ENCODE data around the gene INPP5E.

The INPP5E gene

DNA sequence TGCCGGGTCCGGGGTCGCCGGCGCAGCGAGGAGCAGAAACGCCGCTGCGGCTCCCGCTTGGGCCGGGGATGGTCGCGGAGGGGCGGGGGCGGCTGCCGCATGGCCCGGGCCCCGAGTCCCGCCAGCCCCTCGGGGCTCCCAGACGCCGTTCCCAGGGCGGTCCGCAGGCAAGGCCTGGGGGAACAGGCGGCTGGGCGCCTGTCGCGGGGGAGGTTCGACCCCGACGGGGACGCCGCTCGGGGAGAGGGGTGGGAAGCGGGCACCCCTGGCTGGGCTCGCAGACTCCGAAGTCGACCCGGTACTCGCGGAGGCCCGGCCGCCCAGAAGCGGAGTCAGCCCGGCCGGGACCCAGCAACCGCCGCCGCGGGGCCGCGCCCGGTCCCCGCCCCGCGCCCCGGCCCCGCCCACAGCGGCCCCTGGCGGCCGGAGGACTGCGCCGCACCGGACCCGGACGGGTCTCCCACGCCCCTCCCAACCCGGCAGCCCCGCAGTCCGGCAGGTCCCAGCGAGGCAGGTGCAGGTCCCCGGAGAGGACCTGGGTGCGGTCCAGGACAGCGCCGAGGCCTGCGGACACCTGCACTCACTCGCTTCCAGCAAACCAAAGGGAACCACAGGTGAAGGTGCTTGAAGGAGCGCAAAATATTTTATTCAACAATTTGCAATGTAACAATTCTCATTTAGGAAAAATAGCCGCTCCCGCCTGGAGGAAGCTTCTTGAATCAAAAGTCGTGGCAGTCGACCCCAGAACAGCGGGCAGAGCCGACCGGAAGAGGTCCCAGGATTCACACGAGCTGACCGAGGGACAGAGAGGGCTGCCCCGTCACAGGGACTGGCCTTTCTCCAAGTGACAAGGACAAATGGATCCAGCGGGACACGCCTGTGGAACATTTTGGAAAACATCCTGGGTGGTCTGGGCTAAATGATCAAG, at the start of gene INPP5E:
Gene INPP5E (minus strand): TSS at position 365 of the 928 bp plus-strand sequence. CDS start 426 bp downstream, outside the sequence.
- DNase-seq (ENCODE audit: low read depth in 2 of 2): peak; percentile 72

DNA sequence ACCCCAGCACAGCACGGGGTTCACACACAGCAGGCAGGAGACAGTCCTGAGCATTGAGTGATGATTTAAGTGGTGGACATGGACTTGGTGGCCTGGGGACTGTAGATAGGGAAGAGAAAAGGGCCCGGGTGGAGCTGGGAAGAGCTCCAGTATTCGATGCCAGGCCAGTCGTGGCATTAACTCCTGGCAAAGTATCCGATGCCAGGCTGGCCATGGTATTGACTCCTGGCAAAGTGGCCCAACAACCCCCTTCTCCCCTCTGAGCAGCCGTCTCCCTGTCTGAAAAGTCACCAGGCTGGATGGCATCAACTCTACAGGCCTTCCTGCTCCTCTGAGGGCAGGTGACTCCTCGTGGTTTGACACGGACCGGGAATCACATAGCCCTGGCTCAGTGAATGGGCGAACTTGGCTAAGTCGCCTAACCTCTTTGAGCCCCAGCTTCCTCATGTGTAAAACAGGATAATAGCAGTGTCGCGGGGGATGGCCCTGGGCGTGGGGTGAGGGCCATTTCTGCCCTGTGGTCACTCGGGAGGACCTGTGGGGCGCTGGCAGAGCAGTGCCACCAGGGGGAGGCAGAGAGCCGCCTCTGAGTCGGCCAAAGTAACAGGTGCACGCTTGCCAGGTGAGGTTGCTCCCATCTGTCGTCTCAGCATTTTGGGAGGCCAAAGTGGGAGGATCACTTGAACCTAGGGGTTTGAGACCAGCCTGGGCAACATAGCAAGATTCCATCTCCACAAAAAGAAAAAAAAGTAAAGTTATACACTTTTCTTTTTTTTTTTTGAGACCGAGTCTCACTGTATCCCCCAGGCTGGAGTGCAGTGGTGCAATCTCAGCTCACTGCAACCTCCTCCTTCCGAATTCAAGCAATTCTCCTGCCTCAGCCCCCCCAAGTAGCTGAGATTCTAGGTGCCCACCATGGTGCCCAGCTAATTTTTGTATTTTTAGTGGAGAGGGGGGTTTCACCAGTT, 48.9 kb upstream of the INPP5E start:
- peak; percentile 42 to 65 for DNase-seq (ENCODE audit: low read depth in 2 of 2)

DNA sequence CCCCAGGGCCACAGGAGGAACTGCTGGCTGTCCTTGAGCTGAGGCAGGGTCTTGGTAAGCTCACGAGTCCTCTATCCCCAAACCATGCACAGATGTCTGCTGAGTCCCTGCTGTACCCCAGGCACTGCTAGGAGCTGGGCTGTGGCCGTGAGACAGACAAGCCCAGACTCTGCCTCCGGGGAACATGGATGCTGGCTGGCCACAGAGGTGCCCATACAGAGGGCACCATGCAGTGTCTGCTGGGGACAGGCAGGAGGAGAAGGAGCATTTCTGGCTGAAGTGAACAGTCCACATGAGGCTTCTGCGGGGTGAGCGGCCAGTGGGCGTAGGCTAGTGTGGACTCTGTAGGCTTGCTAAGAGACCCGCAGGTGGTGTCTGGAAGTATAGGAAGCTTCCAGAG, 48.0 kb upstream of the INPP5E start:
- DNase-seq (ENCODE audit: low read depth in 2 of 2): no peak

DNA sequence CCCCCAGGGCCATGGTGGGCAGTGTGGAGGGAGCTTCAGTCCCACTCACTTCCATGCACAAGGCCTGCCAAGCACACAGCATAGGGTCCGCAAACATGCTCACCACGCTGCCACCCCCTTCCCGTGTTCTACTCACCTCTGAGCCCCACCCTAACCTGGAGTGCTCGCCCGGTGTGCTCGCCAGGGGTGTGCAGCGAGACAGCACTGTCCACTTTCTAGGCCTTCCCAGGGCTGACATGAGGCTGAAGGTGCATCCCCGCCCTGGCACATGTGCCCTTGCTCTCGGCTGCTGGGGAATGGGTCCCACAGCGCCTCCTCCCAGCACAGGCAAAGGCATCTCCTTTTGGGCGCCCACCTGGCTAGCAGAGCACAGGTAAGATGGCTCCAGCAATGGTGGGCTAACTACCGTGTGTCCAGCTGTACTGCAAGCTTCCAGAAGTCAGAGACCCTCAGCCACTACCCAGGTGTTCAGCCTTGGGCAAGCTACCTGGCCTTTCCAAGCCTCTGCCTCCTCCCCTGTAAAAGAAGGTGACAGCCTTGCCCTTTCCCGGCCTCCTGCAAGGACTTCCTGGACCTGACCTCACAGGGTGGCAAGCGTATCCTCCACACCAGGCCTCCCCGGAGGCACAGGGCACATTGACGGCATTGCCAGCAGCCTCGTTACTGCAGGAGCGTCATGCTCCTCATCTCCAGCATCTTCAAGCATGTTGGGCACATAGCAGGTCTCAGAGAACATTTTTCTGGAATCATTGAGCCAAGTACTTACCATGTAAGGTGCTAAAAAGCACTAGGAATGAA, 47.4 kb upstream of the INPP5E start:
- DNase-seq (ENCODE audit: low read depth in 2 of 2): no peak

GRCh38 chr9:136486131-136486530, 46.5 kb upstream of the INPP5E start:
- no peak for DNase-seq (ENCODE audit: low read depth in 2 of 2)

- peak; percentile 67 to 75 for DNase-seq (ENCODE audit: low read depth in 2 of 2)
Measured at GRCh38 chr9:136485049-136486045, 45.7 kb upstream of the INPP5E start.

DNA sequence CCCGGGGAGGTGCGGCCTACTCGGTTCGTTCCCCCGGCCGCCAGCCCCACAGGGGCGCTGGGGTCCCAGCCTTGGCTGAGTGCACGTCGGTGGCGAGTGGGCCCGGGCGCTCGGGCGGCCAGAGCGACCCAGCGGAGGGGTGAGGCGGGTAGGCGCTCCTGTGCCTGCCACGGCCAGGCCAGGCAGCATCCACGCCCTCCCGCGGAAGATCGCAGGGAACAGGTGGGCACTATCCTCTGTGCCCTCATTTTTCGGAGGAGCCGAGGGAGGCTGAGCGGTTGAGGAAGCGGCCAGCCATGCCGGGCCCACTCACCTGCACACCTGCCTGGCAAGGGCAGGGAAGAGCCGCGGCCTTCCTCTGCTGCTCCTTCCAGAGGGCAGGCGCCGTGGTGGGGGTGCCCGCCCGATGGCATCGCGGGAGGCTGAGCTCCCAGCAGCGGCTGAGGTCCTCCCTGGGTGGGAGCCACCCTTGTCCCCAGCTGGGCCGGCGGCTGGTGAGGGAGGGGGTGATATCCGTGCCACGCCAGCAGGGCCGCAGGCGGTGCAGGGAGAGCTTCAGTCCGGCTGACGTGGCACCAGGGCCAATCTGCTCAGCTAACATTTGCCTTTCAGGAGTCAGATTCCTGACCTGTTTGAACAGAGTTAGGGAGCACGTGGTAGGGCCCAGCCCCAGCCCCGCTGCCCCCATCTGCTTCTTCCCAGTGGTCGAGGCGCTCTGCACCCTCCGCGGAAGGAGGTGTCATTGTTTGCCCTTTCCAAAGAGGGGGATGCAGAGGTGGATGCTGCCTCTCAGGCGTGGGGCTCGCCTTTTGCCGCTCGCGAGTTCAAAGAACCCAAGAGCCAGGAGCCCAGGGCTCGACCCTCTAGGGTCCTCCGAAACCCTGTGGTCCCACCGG, 44.8 kb upstream of the INPP5E start:
- DNase-seq (ENCODE audit: low read depth in 2 of 2): no peak

- DNase-seq (ENCODE audit: low read depth in 2 of 2): peak; percentile 92
Measured at GRCh38 chr9:136483589-136484152, 44.0 kb upstream of the INPP5E start.

DNA sequence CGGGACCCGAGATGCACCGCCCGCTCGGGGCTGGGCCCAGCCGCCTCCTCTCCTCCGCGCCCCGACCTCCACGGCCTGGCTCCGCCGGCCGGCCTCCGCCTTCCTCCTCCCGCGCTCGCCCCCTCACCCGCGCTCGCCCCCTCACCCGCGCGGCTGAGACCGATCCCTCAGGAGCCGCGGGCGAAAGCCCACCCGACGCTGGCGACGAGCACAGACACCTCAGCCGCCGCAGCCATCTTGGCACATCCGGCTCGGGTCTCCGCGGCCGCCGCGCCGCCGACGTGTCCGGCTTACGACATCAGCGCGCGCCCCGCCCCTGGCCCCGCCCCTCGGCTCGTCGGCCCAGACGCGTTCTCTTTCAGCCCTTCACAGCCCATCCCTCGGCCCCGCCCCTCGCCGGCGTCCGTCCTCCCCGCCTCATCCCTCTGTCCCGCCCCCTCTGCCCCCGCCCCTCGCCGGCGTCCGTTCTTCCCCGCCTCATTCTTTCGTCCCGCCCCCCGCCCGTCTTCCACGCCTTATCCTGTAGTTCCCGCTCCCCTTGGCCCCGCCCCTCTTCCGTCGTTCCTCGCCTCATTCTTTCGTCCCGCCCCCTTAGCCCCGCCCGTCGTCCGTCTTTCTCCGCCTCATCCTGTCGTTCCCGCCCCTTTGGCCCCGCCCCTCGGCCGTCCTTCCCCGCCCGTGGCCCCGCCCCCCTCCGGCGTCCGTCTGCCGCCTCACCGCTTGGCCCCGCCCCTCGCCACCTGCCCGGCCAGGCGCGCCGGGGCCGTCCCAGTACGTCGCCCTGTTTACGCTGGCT, 43.3 kb upstream of the INPP5E start, which contains the start of gene SEC16A:
Gene SEC16A (minus strand): TSS at position 248 of the 796 bp plus-strand sequence. CDS start 5,425 bp downstream, outside the sequence.
- DNase-seq (ENCODE audit: low read depth in 2 of 2): peak; percentile 99 to 100

DNA sequence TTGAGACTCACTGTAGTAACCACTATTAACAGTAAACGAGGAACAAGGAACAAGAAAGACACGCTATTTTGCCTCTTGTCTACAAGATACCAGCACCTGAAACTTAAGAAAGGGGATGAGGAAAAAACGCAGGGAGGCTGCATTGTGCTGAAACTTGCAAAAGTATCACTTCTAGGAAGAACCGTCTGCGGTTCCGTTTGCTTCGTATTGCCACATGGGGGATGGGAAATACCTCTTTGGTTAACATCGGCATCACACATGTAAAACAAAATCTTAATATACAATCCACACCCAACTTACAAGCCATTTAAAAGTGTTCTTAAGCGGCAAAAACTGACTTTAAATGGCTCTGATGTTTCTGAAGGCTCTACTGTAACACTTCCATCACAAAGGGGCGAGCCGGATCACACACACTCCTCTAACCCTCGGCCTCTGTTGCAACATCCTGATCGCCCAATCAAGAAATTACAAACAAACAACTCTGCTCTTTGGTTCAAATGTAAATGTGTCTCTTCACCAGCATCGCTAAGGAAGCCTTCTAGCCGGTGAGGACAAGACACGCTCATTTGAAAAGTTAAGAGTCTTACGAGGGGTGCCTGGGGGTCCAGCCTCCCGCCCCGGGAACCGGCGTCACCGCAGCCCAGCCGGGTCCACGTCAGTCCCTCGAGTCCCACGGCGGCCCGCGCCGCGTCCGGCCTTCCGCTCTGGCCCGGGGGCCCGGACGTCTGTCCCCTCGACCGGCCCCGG, 42.6 kb upstream of the INPP5E start:
- DNase-seq (ENCODE audit: low read depth in 2 of 2): peak in 1 of 2 donors; percentile 23

GRCh38 chr9:136481558-136481957, 41.9 kb upstream of the INPP5E start:
- no peak for DNase-seq (ENCODE audit: low read depth in 2 of 2)

DNA sequence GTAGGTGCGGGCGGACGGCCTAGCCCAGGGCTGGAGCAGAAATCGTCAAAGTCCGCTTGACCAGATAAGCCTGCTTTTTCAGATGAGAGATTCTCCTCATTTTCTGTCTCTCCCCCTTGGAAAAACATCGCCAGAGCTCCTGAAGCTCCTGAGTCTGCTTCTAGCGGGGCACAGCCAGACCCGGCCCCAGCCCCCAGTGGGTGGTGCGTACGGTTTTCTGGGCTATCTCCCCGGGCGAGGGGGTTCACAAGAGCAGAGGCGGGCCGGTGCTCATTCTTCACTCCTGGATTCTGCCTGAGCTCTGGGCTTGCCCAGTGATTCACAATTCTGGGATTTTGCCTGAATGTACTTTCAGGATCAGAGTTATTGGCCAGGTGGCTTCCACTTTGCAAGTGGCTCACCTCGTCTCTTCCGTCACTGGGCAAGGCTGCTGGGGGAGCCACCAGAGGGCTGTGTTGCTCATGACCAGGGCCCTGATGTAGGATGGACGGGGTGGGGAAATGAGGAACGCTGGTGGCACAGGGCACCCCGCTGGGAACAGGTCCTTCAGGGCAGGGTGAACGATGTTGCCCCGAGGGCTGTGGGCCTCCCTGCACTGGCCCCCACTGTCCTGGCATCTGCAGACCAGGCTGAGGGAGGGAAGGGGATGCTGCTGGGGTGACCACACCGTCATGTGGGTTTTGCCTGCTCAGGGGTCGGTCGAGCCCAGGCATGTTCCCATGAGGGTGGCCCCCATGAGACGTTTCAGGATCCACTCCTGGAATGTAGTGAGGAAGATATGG, 36.9 kb upstream of the INPP5E start:
- no peak for DNase-seq (ENCODE audit: low read depth in 2 of 2)

DNA sequence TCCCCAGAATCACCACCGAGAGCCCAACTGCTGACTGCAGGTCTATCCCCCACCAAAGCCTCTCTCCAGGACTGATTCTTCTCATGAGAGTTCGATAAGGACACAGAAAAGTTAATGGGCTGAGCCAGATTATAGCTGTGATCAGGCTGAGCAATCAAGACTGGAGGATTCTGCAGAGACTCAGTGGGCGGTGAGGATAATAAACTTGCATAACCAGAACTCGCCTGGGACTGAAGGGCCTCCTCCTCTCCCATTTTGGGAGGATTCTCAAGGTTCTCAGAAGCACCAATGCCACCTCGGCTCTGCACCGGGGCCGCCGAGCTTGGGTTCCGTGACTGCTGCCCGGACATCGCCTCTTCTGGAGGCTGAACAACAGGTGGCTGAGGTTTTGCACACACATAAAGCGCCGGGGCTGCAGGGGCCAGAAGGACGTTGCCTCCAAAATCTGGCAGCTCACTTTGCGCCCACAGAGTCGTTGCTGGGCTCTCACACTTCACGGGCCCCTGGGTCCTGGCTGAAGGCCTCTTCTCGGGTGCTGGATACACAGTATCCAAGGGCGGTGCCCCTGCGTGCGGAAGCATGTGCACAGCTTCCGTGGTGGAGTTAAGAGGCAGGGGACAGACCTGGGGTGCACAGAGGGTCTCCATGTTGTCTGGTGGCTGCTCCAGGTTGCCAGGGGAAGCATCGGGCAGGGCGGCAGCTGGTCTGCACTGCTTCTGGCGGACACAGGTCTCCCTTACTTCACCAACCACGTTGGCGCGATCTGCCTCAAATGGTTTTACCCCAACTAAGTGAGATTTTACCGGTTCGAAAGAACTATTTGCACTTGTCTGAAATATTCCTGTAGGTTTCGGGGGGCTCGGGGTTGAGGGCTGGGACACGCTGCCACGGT, 35.6 kb upstream of the INPP5E start:
- no peak for DNase-seq (ENCODE audit: low read depth in 2 of 2)

DNA sequence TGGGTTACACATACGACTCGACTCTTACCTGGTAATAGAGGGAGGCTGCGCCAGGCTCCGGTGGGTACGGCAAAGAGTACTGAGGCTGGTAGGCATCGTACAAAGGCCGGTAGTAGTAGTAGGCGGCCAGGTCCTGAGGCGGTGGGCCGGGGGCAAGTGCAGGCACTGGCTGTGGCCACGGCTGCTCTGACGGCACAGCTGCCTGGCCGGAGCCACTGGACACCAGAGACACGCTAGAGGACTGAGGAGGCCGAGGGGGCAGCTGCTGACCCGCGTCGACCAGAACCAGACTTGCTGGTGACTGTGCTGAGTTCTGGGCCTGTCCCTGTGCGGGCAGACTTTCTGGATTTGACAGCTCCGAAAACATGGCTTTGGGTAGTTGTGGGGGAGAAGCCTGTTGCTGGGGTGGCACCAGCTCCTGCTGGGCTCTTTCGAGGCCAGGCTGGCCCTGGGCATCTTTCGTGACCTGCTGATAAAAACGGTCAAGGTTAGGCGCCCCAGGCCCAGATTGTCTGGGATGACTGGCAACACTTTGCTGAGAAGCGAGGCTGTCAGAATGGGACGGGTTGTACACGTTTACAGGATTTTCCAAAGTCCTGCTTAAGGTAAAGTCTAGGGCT, 34.5 kb upstream of the INPP5E start:
- no peak for DNase-seq (ENCODE audit: low read depth in 2 of 2)

GRCh38 chr9:136473354-136473721, 33.7 kb upstream of the INPP5E start:
- DNase-seq (ENCODE audit: low read depth in 2 of 2): no peak
